ENCODE data around the gene SLC35F3. TPM values are rescaled to one million over a fixed set of nuclear protein-coding genes. Genes with fewer than 3 reads are reported as not detected.
"Not testable (repeated sequence)": the region's sequence is repeated elsewhere in the genome, so short reads cannot be mapped to it uniquely, and the experiment has no call there.

The SLC35F3 gene
- total RNA-seq, 1 experiment from 2014 or later: 0.94 TPM

- H3K4me1 Mint-ChIP-seq: peaks cover 6% of the 10 kb centered on the region
- no peak overlapping the region for H3K27ac Mint-ChIP-seq
- peaks cover 26% of the 10 kb centered on the region for H3K9me3 Mint-ChIP-seq
- H3K27me3 Mint-ChIP-seq (ENCODE audit: low read depth): peaks cover 14% of the 10 kb centered on the region
- no peak overlapping the region for H3K4me3 Mint-ChIP-seq
- ATAC-seq: no peak
- no peak for DNase-seq (ENCODE audit: low spot score)
- POLR2A ChIA-PET: no interaction called here
- TF ChIP-seq ZBTB21 (CRISPR knock-in tag; IDR thresholded peaks at IDR 0.05; ENCODE audit: borderline replicate concordance) (no peak), ZMAT4 (CRISPR knock-in tag; IDR thresholded peaks at IDR 0.05) (no peak), MLX (CRISPR knock-in tag; IDR thresholded peaks at IDR 0.05) (no peak)
- H3K36me3 Mint-ChIP-seq: peaks cover 11% of the 10 kb centered on the region
- CTCF ChIA-PET: no interaction called here
Measured at GRCh38 chr1:234208791-234209190, 304.3 kb downstream of the SLC35F3 start.

- H3K27ac Mint-ChIP-seq, POLR2A ChIA-PET: not testable (repeated sequence)
Measured at GRCh38 chr1:234210429-234210828, 306.0 kb downstream of the SLC35F3 start.

GRCh38 chr1:234211855-234212254 lies 307.4 kb downstream of the SLC35F3 start:
- CTCF ChIA-PET: interaction anchor here (1.0 to 2.2 kb wide), 2 partner anchors 8 to 11 kb away, joined by 4 to 9 read pairs; no protein-coding TSS in a partner anchor
- POLR2A ChIA-PET: not testable (repeated sequence)
- H3K9me3 Mint-ChIP-seq: peaks cover 26% of the 10 kb centered on the region

More at GRCh38 chr1:234210429-234210828, 306.0 kb downstream of the SLC35F3 start:
- not testable (repeated sequence) for H3K4me3 Mint-ChIP-seq; DNase-seq (ENCODE audit: low spot score); ATAC-seq; H3K4me1 Mint-ChIP-seq
- peaks cover 19% of the 10 kb centered on the region for H3K27me3 Mint-ChIP-seq (ENCODE audit: low read depth)
- peaks cover 26% of the 10 kb centered on the region for H3K9me3 Mint-ChIP-seq
- H3K36me3 Mint-ChIP-seq: peaks cover 11% of the 10 kb centered on the region
- CTCF ChIA-PET: interaction anchor here (0.9 kb wide), 1 partner anchor 117 kb away, joined by 4 read pairs; no protein-coding TSS in a partner anchor

GRCh38 chr1:234212764-234213657 lies 308.5 kb downstream of the SLC35F3 start:
- no peak for TF ChIP-seq ZNF532 (CRISPR knock-in tag; IDR thresholded peaks at IDR 0.05; ENCODE audit: borderline replicate concordance)
- TF ChIP-seq CTCF (IDR thresholded peaks at IDR 0.05): peak; percentile 35; the same call in 1 of the 2 replicates
- peaks cover 11% of the 10 kb centered on the region for H3K4me1 Mint-ChIP-seq
- H3K9me3 Mint-ChIP-seq: peaks cover 26% of the 10 kb centered on the region
- CTCF ChIA-PET: interaction anchor here (0.5 to 4.3 kb wide), 29 partner anchors 9 to 880 kb away, joined by 3 to 105 read pairs (median 5); partner anchors contain the start of gene COA6
- peak; percentile 58 for ATAC-seq
- peak; percentile 43 for DNase-seq (ENCODE audit: low spot score)
- POLR2A ChIA-PET: interaction anchor here (2.6 kb wide), 1 partner anchor 98 kb away, joined by 7 read pairs; no protein-coding TSS in a partner anchor
- H3K27me3 Mint-ChIP-seq (ENCODE audit: low read depth): peaks cover 15% of the 10 kb centered on the region
- H3K27ac Mint-ChIP-seq: no peak overlapping the region
- peaks cover 11% of the 10 kb centered on the region for H3K36me3 Mint-ChIP-seq
- H3K4me3 Mint-ChIP-seq: peak overlapping the region; percentile 85

More at GRCh38 chr1:234211855-234212254, 307.4 kb downstream of the SLC35F3 start:
- H3K27me3 Mint-ChIP-seq (ENCODE audit: low read depth): peaks cover 19% of the 10 kb centered on the region
- H3K4me3 Mint-ChIP-seq; H3K27ac Mint-ChIP-seq; DNase-seq (ENCODE audit: low spot score); ATAC-seq: not testable (repeated sequence)
- H3K36me3 Mint-ChIP-seq: peaks cover 11% of the 10 kb centered on the region
- H3K4me1 Mint-ChIP-seq: peaks cover 11% of the 10 kb centered on the region
